Breast epithelium (tissue), 3 donors: Measurements from ENCODE around the gene DUSP9.
"Not testable (repeated sequence)": the region's sequence is repeated elsewhere in the genome, so short reads cannot be mapped to it uniquely, and the experiment has no call there.

Experiments used
- CTCF ChIP-seq, 3 donors: fragments of 450-650 bp; IDR thresholded peaks; one replicate each; pipeline ENCODE4 v1.5.1; 2016 to 2017; ENCODE audit warnings: antibody characterized with exemption in 3 of 3, mild to moderate bottlenecking in 3 of 3, moderate library complexity in 3 of 3
- POLR2AphosphoS5 ChIP-seq, 3 donors: sonication (generic); formaldehyde crosslinking; IDR thresholded peaks; one replicate each; pipeline ENCODE4 v1.6.1; 2017; ENCODE audit warnings: antibody characterized with exemption in 3 of 3

DNA sequence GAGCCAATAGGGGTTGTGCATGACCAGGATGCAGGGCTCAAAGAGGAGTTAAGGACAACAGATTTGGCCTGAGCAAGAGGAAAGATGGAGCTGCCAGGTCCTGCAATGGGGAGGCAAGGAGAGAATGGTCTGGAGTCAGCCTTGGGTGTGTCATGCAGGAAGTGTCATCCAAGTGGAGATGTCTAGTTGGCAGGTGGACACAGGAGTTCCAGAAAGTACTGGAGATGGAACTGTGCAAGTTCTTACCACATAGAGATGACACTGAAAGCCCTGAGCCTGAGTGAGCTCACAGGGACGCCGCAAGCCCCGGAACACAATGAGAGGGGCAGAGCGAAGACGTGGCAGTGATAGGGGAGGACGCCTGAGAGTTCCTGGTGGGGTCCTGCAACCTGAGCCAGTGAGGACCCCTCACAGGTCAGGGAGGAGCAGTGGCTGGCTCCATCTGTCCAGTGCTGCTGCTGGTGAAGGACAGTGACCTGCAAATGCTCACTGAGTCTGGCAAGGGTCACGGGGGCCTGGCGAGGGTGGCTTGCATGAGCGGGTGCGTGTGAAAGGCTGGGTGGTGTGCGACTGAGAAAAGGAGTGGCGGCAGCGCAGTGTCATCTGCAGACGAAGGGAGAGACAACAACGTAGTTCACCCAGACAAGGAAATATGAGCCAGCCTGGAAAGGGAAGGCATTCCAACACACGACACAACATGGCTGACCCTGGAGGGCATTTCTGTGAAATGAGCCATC lies 50.2 kb downstream of the DUSP9 start:
- not testable (repeated sequence) for TF ChIP-seq POLR2AphosphoS5, CTCF (IDR thresholded peaks at IDR 0.05)
